K562 (cell line): ENCODE measurements around the gene PHF21A. TPM values are rescaled to one million over a fixed set of nuclear protein-coding genes. Genes with fewer than 3 reads are reported as not detected.

Source experiments
- ATAC-seq: fragments of 200-7000 bp; cut with Tn5 transposase; 3 replicates; pipeline ENCODE4 v1.9.1; 2020; ENCODE audit warnings: moderate library complexity
- BruUV-seq: library from RNA; stranded (reverse); fragments of 400-500 nt; replicated peaks from 2 replicates; lab custom pipeline; 2021; lab: Mats Ljungman, UMichigan
- CTCF ChIA-PET: fragments of 300-600 bp; formaldehyde crosslinking; extraction: SDS; loops from one replicate; lab custom pipeline; 2021; ENCODE audit warnings: low intra/inter-chr PET ratio; lab: Yijun Ruan, JAX
- POLR2A ChIA-PET: fragments of 300-600, 350-650 bp; sonication (Branson Sonifier 250); formaldehyde crosslinking; extraction: SDS; loops from one replicate; lab custom pipeline; 2021; ENCODE audit warnings: antibody characterized with exemption, inconsistent platforms; lab: Yijun Ruan, JAX
- DNase-seq, 4 experiments: peaks; one replicate each; pipeline versions ENCODE4 v3.0.0 to v3.0.0-alpha.2; 2011 to 2018; ENCODE audit warnings: low spot score in 3 of 4, mixed read lengths in 3 of 4; ENCODE audit errors: extremely low read depth in 1 of 4
- FAIRE-seq: peaks from 2 replicates; lab custom pipeline; 2011; peaks lifted over from hg19 to GRCh38; lab: Jason Lieb, UNC
- H2AFZ ChIP-seq: 2 replicates; pipeline ENCODE4 v1.6.0; 2011; ENCODE audit warnings: low read depth, low read length, control low read depth, inconsistent platforms
- H3K27ac ChIP-seq: fragments of 200-600 bp; 3 replicates; pipeline ENCODE4 v1.8.0; 2011; ENCODE audit warnings: low read depth, mild to moderate bottlenecking, control low read depth, inconsistent platforms, low read length, moderate library complexity, mixed read lengths; ENCODE audit errors: extremely low read depth
- H3K27me3 ChIP-seq, 2 experiments: fragments of 300-600 bp in 1 of 2; 2 replicates in 1 of 2; 3 replicates in 1 of 2; pipeline versions ENCODE4 v1.6.0 to v1.8.0; 2011; ENCODE audit warnings: inconsistent platforms in 2 of 2, low read length in 2 of 2, mild to moderate bottlenecking in 1 of 2, mixed read lengths in 1 of 2, moderate library complexity in 1 of 2; ENCODE audit not compliant: control insufficient read depth in 2 of 2, insufficient read depth in 2 of 2
- H3K36me3 ChIP-seq: fragments of 300-600 bp; 3 replicates; pipeline ENCODE4 v1.8.0; 2011; ENCODE audit warnings: mild to moderate bottlenecking, low read length, inconsistent platforms; ENCODE audit not compliant: control insufficient read depth, insufficient read depth
- H3K4me1 ChIP-seq, 2 experiments: fragments of 200-600 bp in 1 of 2; replicated peaks in 1 of 2; 2 replicates in 1 of 2; 3 replicates in 1 of 2; pipeline versions ENCODE4 v1.5.1 to v1.8.0; 2011; ENCODE audit warnings: inconsistent platforms in 2 of 2, low read length in 2 of 2, mild to moderate bottlenecking in 1 of 2, mixed read lengths in 1 of 2, moderate library complexity in 1 of 2; ENCODE audit not compliant: control insufficient read depth in 2 of 2, insufficient read depth in 2 of 2
- H3K4me2 ChIP-seq: 2 replicates; pipeline ENCODE4 v1.6.1; 2011; ENCODE audit warnings: low read length, control low read depth, inconsistent platforms, mixed read lengths; ENCODE audit not compliant: insufficient read depth
- H3K4me3 ChIP-seq: fragments of 200-600 bp; sonication (generic), shearing (Covaris generic); 2 replicates; pipeline ENCODE4 v1.5.1; 2016; ENCODE audit warnings: control low read depth, inconsistent platforms
- H3K79me2 ChIP-seq: fragments of 200-600 bp; 3 replicates; pipeline ENCODE4 v1.8.0; 2011; ENCODE audit warnings: low read length, inconsistent platforms; ENCODE audit not compliant: control insufficient read depth, insufficient read depth
- H3K9ac ChIP-seq, 2 experiments: 2 replicates each; pipeline versions ENCODE4 v1.6.0 to v1.6.1; 2011; ENCODE audit warnings: low read depth in 2 of 2, low read length in 2 of 2, control low read depth in 1 of 2, inconsistent platforms in 1 of 2, mild to moderate bottlenecking in 1 of 2, mixed read lengths in 1 of 2; ENCODE audit not compliant: insufficient read depth in 1 of 2
- H3K9me1 ChIP-seq: one replicate; pipeline ENCODE4 v1.6.0; 2011; ENCODE audit warnings: inconsistent platforms, mild to moderate bottlenecking, low read length, moderate library complexity; ENCODE audit not compliant: control insufficient read depth, insufficient read depth
- H3K9me3 ChIP-seq: replicated peaks from 2 replicates; pipeline ENCODE4 v1.5.1; 2011; ENCODE audit warnings: low read depth, low read length, inconsistent platforms; ENCODE audit not compliant: control insufficient read depth, insufficient read depth
- H4K20me1 ChIP-seq: replicated peaks from 2 replicates; pipeline ENCODE4 v1.6.1; 2011; ENCODE audit warnings: low read length, inconsistent platforms, mixed read lengths; ENCODE audit not compliant: control insufficient read depth, insufficient read depth
- CC2D1A ChIP-seq: fragments of 450-650 bp; IDR thresholded peaks from 2 replicates; pipeline ENCODE4 v1.6.1; 2017; ENCODE audit warnings: mild to moderate bottlenecking
- GABPB1 ChIP-seq: sonication (generic); formaldehyde crosslinking; IDR thresholded peaks from 2 replicates; pipeline ENCODE4 v1.8.0; 2022; ENCODE audit warnings: mild to moderate bottlenecking, missing genetic modification reagents
- JUN ChIP-seq, 2 experiments: sonication (generic) in 1 of 2; formaldehyde crosslinking in 1 of 2; IDR thresholded peaks; 2 replicates each; pipeline versions ENCODE4 v1.6.1 to v1.8.0; 2012 to 2022; ENCODE audit warnings: borderline replicate concordance in 2 of 2, mild to moderate bottlenecking in 2 of 2, improper control_type of control experiment in 1 of 2, low read depth in 1 of 2, low read length in 1 of 2, missing genetic modification reagents in 1 of 2
- MCM7 ChIP-seq, 2 experiments: fragments of 450-650 bp; IDR thresholded peaks; 2 replicates each; pipeline ENCODE4 v1.6.1; 2016 to 2018
- PHB ChIP-seq: fragments of 250-450 bp; sonication (Bioruptor Pico); IDR thresholded peaks from 2 replicates; pipeline ENCODE4 v1.5.0; 2021
- PURB ChIP-seq: sonication (generic); formaldehyde crosslinking; IDR thresholded peaks from 2 replicates; pipeline ENCODE4 v1.9.0; 2021; ENCODE audit warnings: low read depth, mild to moderate bottlenecking, missing genetic modification reagents
- TEAD4 ChIP-seq, 2 experiments: sonication (generic) in 1 of 2; formaldehyde crosslinking in 1 of 2; IDR thresholded peaks; 2 replicates each; pipeline versions ENCODE4 v1.6.1 to v1.8.0; 2012 to 2022; ENCODE audit warnings: borderline replicate concordance in 1 of 2, inconsistent platforms in 1 of 2, low read length in 1 of 2, mild to moderate bottlenecking in 1 of 2, missing genetic modification reagents in 1 of 2
- ZNF431 ChIP-seq: sonication (generic); formaldehyde crosslinking; IDR thresholded peaks from 2 replicates; pipeline ENCODE4 v1.8.0; 2022; ENCODE audit warnings: mild to moderate bottlenecking, missing genetic modification reagents
- WGBS: fragments of 100-300 bp; shearing (Covaris generic); methylation state at CpG from one replicate; pipeline ENCODE4 v1.1.6; 2016; ENCODE audit warnings: low coverage, mixed read lengths; ENCODE audit not compliant: insufficient coverage; ENCODE audit errors: missing lambda C conversion rate; 5-methylcytosine and 5-hydroxymethylcytosine counted together
- in situ Hi-C: fragments of 300-500 bp; cut with MboI; formaldehyde crosslinking; loops from 4 replicates; pipeline ENCODE4 v1.15.0; 2018; ENCODE audit warnings: inconsistent platforms, mixed read lengths
- intact Hi-C: fragments of 100-400 bp; cut with micrococcal nuclease; formaldehyde crosslinking; loops from 2 replicates; pipeline ENCODE4 v1.14.2; 2022
- polyA plus RNA-seq, 8 experiments: library from polyadenylated mRNA; depleted of rRNA in 4 of 8; stranded (reverse) in 5 of 8; unstranded in 3 of 8; fragments of >200 nt; fragmentation: Nextera tagmentation in 2 of 8; fragmentation: Illumina TruSeq in 1 of 8; extraction: Ambion mirVana in 2 of 8; extraction: Trizol in 1 of 8; gene quantifications; 2 replicates each; pipeline versions ENCODE4 v1.2.1 to v1.2.3, GENCODE V29; 2011 to 2014; ENCODE audit warnings: inconsistent platforms in 1 of 8, missing spikeins in 1 of 8
- total RNA-seq, 7 experiments: library from RNA; depleted of rRNA in 6 of 7; stranded (reverse); fragments of >200 nt in 6 of 7; fragmentation: Illumina TruSeq in 2 of 7; extraction: Trizol in 2 of 7; gene quantifications; 2 replicates each; pipeline versions ENCODE4 v1.2.1 to v1.2.3, GENCODE V29; 2011 to 2021; ENCODE audit warnings: low replicate concordance in 1 of 7

PHF21A gene
- total and polyA plus RNA-seq, 9 of the 15 experiments (the other 6 are each of a cell fraction or from before 2014, with no cell fraction given): 1.5 to 32.4 (median 10.7) TPM

DNA sequence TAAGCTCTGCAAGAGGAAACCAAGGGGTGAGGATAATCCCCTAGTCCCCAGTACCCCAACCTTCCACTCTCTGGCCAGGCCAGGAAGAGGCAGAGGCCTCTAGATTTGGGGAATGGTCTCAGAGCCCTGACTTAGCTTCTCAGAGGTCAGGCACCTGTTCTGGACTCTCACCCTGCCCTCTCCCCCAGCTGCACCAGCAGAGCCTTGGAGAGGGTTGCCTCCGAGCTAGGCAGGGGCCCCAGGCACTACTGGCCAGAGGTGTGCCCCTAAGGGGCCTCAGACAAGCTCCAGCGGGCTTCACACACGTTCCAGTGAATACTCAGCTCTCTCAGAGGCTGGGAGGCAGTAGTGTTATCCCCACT lies 222.2 kb downstream of the PHF21A start:
- no peaks in the 10 kb centered on the region; a peak in 1 of 5 replicates for H3K27me3 ChIP-seq
- peaks cover 6 to 62% of the 10 kb centered on the region in 2 experiments; a peak in 4 of 5 replicates for H3K4me1 ChIP-seq
- H3K4me3 ChIP-seq: no peak overlapping the region
- no peak overlapping the region; the same call in 1 of the 2 replicates for H2AFZ ChIP-seq
- in situ Hi-C loops: no loop called here
- no peaks in the 10 kb centered on the region for H3K79me2 ChIP-seq
- no peaks in the 10 kb centered on the region for H3K36me3 ChIP-seq
- FAIRE-seq: no peak
- TF ChIP-seq CC2D1A (no peak), TEAD4 (IDR thresholded peaks at IDR 0.05; ENCODE audit: low read length) (no peak), TEAD4 (CRISPR knock-in tag; IDR thresholded peaks at IDR 0.05; ENCODE audit: borderline replicate concordance) (no peak), JUN (IDR thresholded peaks at IDR 0.05; ENCODE audit: borderline replicate concordance, low read depth, low read length) (no peak), JUN (CRISPR knock-in tag; IDR thresholded peaks at IDR 0.05; ENCODE audit: borderline replicate concordance) (no peak), ZNF431 (no peak), GABPB1 (CRISPR knock-in tag) (no peak), MCM7 (IDR thresholded peaks at IDR 0.05) (no peak), PHB (no peak), PURB (CRISPR knock-in tag) (no peak)
- TF ChIP-seq, all 486 proteins: peak for 0
- Histone ChIP-seq H4K20me1 (0 out of 2 replicates have a peak, but pooled peaks cover 4% of the 10 kb centered on the region), H3K27ac (no peak overlapping the region), H3K9ac (peak overlapping the region in 1 of 2 experiments; percentile 56; a peak in 2 of 4 replicates), H3K9me1 (no peaks in the 10 kb centered on the region), H3K4me2 (peak overlapping the region; percentile 72; the same call in 1 of the 2 replicates), H3K9me3 (no peaks in the 10 kb centered on the region)
- intact Hi-C loops: no loop called here
- ATAC-seq (no peak), DNase-seq (no peak)
- BruUV-seq: no TSS peak
- ChIA-PET CTCF (no interaction called here), POLR2A (interaction anchor here (1.4 kb wide), 1 partner anchor 19 kb away, joined by 8 read pairs; the partner anchor contains the start of gene PEX16)
- 7% methylated on average over 3 of the region's 3 CpGs for WGBS
